Activated CD8-positive, alpha-beta memory T cell treated with anti-CD3 and anti-CD28 coated beads for 4 hours (primary cell): Measurements from ENCODE around the gene QSER1.
"Not testable (repeated sequence)": the region's sequence is repeated elsewhere in the genome, so short reads cannot be mapped to it uniquely, and the experiment has no call there.

Source experiments
- DNase-seq, 2 donors: peaks; one replicate each; pipeline ENCODE4 v3.0.0-alpha.2; 2020; ENCODE audit warnings: low read depth in 2 of 2

The QSER1 gene

DNA sequence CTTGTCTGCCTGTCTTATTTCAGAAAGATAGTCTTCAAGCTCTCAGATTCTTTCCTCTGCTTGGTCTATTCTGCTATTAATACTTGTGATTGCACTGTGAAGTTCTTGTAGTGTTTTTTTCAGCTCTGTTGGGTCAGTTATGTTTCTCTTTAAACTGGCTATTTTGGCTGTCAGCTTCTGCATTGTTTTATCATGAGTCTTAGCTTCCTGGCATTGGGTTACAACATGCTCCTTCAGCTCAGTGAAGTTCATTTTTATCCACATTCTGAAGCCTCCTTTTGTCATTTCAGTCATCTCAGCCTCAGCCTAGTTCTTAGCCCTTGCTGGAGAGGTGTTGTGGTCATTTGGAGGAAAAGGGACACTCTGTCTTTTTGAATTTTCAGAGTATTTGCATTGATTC lies 107.6 kb downstream of the QSER1 start:
- no peak for DNase-seq

DNA sequence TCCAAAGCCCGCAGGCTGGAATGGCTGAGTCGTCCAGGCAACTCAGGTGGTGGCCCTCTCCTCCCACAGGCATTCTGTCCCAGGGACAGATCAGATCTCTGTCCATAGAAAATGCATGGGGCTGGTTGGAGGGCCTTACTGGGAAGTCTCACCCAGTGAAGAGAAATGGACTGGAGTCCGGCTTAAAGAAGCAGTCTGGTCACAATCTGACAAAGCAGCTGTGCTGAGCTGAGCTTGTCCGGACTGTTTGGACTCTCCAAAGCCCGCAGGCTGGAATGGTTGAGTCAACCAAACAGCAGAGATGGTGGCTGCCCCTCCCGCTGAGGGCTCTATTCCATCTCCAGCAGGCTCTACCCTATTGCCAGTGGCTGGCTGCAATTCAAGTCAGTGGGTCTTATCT lies 108.7 kb downstream of the QSER1 start:
- no peak for DNase-seq

DNA sequence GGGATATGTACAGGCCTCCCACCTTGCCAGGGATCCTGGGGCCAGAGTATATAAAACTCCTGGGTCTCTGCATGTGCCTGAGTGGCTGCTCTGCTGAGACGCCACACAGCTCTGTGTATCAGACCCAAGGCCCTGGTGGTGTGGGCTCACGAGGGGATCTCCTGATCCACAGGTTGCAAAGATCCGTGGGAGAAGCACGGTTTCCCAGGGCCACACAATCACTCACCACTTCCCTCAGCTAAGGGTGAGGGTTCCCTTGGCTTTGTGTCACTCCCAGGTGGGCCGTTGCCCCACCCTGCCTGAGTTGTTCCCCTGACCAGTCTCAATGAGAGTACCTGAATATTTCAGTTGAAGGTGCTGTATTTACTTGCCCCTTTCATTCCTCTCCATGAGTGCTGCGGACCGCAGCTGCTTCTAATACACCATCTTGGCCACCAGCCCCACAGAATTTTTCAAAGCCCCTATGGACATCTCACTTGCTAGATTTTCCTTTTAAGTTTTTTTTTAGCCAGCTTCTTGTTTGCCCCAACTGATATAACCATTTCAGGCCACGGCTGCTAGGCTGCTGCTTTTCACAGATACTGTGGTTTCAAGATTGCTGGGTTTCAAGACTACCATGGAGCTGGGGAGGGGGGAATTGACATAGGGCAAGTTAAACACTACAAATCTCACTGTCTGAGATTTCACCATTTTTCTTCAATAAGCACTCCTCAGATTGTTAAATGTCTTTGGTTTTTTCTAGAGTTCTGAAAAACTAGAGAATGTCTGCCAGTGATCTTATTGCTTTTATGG lies 109.3 kb downstream of the QSER1 start:
- no peak for DNase-seq

DNA sequence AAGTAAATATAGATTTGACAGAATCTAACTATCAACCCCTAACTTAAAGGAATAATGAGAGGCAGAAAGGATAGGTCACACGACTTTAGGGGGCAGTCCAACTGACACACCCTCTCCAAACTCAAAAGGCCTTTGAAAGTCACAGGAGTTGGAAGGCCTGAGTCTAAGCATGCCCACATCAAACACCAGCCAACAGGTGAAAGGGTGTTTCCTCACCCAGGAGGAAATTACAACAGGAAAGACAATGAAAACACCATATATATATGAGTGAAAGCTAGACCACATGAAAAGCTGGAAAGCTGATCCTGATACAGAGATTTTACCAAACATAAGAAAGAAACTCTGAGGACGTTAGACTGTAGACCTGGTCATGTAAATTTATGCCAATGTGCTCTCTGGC lies 112.6 kb downstream of the QSER1 start:
- DNase-seq: no peak

DNA sequence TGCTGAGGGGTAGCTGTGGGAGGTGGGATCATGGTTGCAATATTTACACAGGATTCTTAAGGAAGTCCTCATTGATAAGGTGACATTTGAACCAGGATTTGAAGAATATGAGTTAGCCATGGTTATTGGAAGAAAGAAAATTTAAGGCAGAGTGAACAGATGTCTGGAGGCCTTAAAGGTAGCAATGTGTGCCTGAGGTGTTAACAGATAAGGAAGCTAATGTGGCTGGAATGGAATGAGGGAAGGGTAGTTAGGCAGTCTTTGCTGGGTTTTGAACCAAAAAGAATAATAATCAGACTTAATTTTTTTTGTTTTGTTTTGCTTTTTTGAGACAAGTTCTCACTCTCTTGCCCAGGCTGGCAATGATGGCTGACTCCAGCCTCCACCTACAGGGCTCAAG lies 113.4 kb downstream of the QSER1 start:
- DNase-seq: no peak

DNA sequence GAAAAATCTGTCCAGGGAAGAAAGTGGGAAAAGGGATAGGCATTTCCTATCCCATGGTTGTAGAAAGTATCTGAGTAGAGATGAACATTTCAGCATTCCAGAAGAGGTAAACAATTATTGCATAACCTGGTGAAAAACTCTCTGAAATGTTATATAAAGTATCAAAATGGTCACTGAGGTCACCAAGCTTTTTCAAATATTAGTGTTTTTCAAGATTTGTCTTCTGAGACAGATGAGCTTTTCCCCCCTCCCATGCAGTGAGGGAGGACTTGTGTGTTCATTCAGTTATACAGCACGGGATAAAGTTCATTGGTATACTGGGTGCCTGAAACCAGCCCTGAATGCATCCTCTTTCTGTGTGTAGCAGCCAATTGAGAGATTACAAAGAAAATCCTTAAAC lies 121.1 kb downstream of the QSER1 start:
- DNase-seq: no peak

DNA sequence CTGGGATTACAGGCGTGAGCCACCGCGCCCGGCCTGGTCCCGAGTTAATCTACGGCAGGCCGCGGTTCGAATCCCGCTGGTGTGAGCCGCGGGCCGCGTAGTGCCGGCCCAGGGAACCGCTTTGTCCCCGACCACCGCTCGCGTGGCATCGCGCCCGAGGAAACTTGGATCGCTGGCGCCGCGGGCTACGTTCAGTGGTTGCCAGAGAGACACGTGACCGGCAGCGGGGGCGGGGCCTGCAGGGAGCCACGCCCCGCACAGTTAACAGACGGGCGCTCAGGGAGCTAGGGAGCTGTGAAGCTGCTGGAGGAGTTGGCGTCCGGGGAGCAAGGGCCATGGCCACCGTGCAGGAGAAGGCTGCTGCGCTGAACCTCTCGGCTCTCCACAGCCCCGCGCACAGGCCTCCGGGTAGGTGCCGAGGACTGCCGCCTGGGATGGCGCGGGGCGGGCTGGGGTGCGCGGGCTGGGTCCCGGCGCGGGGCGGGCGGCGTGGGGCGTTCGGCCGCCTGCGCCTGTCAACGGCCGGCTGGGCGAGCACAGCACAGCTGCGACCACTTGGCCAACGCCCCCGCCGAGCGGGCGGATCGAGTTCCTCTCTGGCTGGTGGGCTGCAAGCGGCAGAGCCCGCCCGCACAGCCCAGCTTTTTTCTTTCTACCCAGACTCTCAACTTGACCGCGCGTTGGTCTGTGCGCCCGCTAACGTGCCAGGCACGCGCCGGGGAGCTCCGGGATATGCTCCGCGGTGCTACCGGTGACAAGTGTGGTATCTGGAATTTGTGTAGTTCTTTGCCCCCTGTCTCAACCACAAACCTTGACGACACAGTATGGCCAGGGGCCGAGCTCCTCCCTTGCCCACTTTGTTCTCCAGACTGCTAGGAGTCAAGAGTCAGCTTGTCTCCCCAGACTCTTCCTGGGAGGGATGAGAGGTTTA lies 123.3 kb downstream of the QSER1 start, which contains the start of gene DEPDC7:
Gene DEPDC7, plus strand, starts transcription at position 258 of the 931 bp plus-strand sequence. Its CDS starts 78 bp downstream, at position 336.
- DNase-seq: peak; percentile 59

DNA sequence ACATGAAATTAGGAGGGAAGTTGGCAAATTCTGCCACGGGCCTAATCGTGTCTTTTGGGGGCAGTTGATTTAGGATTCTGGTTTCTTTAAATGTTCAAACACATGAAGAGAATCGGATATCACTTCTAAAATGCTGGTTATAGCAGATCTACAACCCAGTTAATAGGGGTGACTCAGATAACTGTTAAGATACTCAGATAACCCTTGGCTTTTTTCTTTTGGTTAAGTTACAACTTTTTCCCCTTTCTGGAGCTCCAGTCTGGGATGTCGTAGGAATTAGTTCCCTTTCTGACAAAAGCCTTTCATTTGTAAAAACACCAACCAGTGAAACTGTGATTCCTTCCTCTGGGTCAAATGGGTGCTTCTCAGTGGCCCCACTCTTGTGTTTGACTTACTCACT lies 124.0 kb downstream of the QSER1 start:
- DNase-seq: no peak

DNA sequence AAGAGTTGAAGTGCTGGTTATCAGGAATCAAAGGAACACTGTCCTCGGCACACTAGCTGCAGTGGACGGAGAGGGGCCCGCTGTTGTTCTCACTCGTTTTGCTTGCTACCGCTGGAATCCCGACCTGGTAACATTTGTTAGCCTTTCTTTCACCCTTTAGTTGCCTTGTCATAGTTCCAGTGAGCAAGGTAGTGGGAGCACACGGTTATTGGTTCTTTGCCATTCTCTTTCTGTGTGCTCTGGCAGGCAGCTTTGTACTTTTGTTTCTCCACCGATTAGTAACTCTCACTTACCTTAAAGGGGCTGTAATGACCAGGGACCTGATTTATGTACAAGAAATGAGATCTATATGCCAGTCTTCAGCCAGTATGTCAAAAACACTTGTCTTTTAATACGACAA lies 124.9 kb downstream of the QSER1 start:
- no peak for DNase-seq

DNA sequence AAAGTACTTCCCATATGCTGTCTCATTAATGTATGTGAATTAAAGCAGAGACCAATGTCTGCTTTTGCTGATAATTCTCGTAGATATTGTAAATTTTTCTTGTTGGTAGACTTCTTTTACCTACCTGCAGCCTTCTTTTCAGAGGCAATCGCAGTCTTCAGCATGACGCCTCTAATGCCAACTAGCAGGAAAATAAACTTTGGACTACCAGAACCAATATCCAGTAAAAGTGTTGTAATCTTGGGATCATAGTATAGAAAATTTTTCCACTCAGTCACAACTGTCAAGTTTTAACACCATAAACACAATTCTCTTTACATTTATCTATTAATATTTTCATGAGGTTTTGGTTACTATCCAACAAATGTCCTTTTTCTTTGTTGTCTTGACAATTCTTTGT lies 125.4 kb downstream of the QSER1 start:
- DNase-seq: no peak

DNA sequence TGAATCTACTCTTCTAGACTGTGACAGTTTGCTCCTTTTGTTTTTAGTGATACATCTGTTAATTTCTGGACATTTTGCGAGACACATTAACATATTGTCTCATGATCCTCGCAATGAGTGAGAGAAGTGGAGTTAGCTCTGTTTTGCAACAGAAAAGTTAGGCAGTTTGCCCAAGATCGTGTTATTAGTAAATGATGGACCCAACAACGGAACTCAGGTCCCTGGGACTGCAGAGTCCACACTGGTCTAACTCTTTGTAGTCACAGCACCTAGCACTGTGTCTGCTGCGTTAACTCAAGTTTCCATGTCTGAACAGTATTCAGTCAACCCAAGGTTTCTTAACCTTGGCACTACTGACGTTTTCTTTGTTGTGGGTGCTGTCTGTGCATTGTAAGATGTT lies 126.2 kb downstream of the QSER1 start:
- DNase-seq: no peak

DNA sequence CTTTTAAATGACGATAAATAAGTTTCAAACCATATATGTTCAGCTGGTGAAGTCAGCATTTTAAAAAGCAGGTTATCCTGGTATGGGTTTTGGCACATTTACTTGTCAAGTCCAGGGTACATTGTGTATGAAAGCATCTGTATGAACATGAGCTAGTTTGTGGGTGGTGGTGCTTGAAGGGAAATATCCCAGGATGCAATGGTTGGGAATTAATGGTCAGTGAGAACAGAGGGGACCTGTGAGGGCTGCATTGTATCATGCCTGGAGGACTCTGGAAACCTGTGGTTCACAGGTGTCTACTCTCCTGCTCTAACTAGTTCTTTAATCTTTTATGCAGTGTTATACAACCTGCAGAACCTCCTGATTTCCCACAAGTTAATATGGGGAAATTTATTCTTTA lies 128.9 kb downstream of the QSER1 start:
- no peak for DNase-seq

DNA sequence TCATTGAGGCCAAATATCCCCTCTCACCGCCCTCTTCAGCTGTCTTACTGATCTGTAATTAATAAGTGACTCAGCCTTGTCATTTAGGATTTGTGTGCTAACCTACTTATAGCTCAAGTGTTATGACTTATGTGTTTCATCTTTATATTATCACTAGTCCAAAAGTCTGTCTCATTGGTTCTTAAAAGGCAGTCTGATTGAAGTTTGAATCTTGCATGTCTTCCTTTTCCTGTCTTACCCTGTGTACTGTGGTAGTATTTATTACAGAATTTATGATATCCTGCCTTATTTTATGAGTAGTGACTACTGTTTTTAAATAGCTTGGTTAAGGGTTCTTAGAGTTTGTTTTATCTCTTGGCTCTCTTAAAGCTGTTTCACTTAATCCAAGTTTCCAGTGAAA lies 129.3 kb downstream of the QSER1 start:
- DNase-seq: no peak

DNA sequence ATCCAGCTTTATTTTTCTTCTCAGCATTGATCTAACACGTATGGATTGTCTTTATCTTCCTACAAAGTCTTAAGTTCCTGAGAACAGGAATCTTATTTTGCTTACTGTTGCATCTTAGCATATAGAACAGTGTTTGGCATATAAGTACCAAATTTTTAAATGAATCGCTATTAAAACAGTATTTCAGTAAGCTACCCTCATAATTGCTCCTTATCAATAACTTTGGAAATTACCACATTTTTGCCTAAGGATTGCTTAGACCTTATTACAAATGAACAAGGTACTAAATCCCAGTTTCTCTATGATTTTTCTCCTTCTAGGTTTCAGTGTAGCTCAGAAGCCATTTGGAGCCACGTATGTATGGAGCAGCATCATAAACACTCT lies 132.7 kb downstream of the QSER1 start:
- DNase-seq: no peak

DNA sequence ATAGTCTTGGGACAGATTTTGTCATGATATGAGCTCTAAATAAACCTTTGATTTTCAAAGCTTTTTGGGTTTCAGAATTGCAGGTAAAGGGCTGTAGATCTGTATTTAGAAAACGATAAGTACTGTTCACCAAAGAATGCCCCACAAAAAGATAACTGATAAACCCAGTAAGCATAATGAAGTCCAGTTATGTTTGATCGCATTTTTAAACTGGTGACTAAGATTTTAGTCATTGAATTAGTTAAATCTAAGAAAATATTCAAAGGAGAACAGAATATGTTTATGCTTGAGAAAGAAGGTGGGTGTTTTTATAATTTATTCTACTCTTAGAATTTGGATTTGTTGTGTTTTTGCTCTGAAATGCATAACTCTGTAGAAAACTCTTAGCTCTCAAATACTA lies 134.6 kb downstream of the QSER1 start:
- DNase-seq: no peak

DNA sequence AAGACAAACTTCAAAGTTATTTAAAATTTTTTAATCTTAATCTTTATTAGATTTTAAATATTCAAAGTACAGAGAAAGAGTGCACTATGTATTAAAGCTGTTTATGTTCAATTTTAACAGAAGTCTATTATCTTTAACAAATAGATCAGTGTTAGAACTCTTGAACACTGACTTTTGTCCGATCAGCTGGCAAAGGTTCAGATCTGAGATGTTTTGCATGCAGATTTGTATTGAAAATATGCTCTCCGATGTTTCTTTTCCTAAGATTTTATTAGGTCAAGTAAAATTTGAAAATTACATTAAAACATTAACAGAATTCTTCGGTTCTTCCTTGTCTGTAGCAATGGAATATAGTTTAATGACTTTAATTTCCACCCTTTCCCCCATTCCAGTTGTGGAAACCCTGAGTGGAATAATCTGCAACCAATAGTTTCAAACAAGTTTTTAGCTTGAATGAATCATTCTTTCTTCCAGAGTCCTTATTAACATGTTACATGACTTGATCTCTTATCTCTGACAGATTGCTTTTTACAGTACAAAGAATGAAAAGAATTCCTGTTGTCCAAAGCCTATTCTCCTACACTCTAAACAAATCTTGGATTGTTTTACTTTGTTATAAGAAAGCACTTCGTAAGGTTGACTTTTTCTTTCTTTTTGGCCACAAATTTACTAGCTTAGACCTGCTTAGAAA lies 135.4 kb downstream of the QSER1 start:
- no peak for DNase-seq

DNA sequence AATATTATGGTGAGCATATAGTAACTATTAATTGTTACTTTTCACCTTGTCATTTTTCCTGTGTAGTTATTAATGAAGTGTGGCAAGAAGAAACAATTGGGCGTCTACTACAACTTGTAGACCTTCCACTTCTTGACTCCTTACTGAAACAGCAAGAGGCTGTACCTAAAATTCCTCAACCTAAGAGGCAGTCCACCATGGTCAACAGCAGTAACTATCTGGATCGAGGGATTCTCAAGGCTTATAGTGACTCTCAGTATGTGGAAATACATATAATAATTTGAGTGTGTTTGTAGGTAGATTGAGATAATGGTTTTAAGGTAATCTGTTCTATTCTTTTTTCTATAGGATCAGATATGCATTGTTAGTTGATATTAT lies 135.9 kb downstream of the QSER1 start:
- no peak for DNase-seq

DNA sequence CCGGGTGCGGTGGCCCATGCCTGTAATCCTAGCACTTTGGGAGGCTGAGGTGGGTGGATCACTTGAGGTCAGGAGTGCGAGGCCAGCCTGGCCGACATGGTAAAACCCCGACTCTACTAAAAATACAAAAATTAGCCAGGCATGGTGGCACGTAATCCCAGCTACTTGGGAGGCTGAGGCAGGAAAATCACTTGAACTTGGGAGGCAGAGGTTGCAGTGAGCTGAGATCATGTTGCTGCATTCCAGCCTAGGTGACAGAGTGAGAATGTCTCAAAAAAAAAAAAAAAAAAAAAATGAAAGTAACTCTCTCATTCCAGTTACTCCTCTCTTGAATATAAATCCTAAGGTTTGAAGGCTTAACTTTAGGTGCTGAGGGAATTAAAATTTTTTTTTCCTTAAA lies 136.6 kb downstream of the QSER1 start:
- not testable (repeated sequence) for DNase-seq
